NCI-H1694 (cell line): ENCODE measurements around the gene GNB5.
"Not testable (repeated sequence)": the region's sequence is repeated elsewhere in the genome, so short reads cannot be mapped to it uniquely, and the experiment has no call there.

Experiments used
- DNase-seq: peaks from one replicate; lab custom pipeline; 2025; lab: John Stamatoyannopoulos, UW

The GNB5 gene

GRCh38 chr15:52165494-52166131 is 25.6 kb downstream of the GNB5 start:
- not testable (repeated sequence) for DNase-seq

GRCh38 chr15:52164631-52165265 is 26.4 kb downstream of the GNB5 start:
- DNase-seq: no peak

- no peak for DNase-seq
These were observed 27.6 kb downstream of the GNB5 start for GRCh38 chr15:52163321-52164190.

- DNase-seq: no peak
These were observed 28.3 kb downstream of the GNB5 start for GRCh38 chr15:52162876-52163275.

GRCh38 chr15:52162260-52162659 is 28.9 kb downstream of the GNB5 start:
- DNase-seq: no peak

- no peak for DNase-seq
These were observed 29.7 kb downstream of the GNB5 start for GRCh38 chr15:52161406-52161966.

GRCh38 chr15:52159645-52160044 is 31.5 kb downstream of the GNB5 start:
- no peak for DNase-seq

GRCh38 chr15:52158084-52158765 is 33.0 kb downstream of the GNB5 start:
- no peak for DNase-seq

GRCh38 chr15:52155878-52156277 is 35.3 kb downstream of the GNB5 start:
- DNase-seq: no peak

- DNase-seq: no peak
These were observed 36.0 kb downstream of the GNB5 start for GRCh38 chr15:52154896-52155865.

- DNase-seq: no peak
These were observed 37.0 kb downstream of the GNB5 start for GRCh38 chr15:52153900-52154895.

GRCh38 chr15:52151353-52151752 is 39.8 kb downstream of the GNB5 start:
- no peak for DNase-seq

- DNase-seq: no peak
These were observed 40.3 kb downstream of the GNB5 start for GRCh38 chr15:52150871-52151270.

GRCh38 chr15:52150043-52150825 is 41.0 kb downstream of the GNB5 start:
- DNase-seq: no peak

GRCh38 chr15:52148403-52148802 is 42.8 kb downstream of the GNB5 start:
- DNase-seq: no peak

GRCh38 chr15:52146776-52147175 is 44.4 kb downstream of the GNB5 start:
- DNase-seq: no peak

GRCh38 chr15:52146261-52146660 is 44.9 kb downstream of the GNB5 start:
- no peak for DNase-seq

- DNase-seq: no peak
These were observed 46.5 kb downstream of the GNB5 start for GRCh38 chr15:52144656-52145178.

- no peak for DNase-seq
These were observed 47.3 kb downstream of the GNB5 start for GRCh38 chr15:52143873-52144272.
